BLaER1 treated with 17β-estradiol and CSF1 and Interleukin-3, amounts not matched to agents 10 nM and 100 nM (cell line): ENCODE measurements around the gene ADAMTS17.

ENCODE experiments used
- H3K27ac ChIP-seq, 11 experiments: shearing (Covaris generic); formaldehyde crosslinking; 2 replicates each; pipeline ENCODE4 v1.8.1; 2022
- H3K27me3 ChIP-seq, 11 experiments: shearing (Covaris generic); formaldehyde crosslinking; 2 replicates each; pipeline ENCODE4 v1.8.1; 2022
- H3K36me3 ChIP-seq, 11 experiments: shearing (Covaris generic); formaldehyde crosslinking; 2 replicates each; pipeline ENCODE4 v1.8.1; 2022
- H3K4me1 ChIP-seq, 10 experiments: shearing (Covaris generic); formaldehyde crosslinking; 2 replicates each; pipeline ENCODE4 v1.8.1; 2022
- H3K4me2 ChIP-seq, 11 experiments: shearing (Covaris generic); formaldehyde crosslinking; 2 replicates each; pipeline ENCODE4 v1.8.1; 2022
- H3K4me3 ChIP-seq, 10 experiments: shearing (Covaris generic); formaldehyde crosslinking; 2 replicates each; pipeline ENCODE4 v1.8.1; 2022
- H3K9ac ChIP-seq, 11 experiments: shearing (Covaris generic); formaldehyde crosslinking; 2 replicates each; pipeline ENCODE4 v1.8.1; 2022
- H3K9me3 ChIP-seq, 11 experiments: shearing (Covaris generic); formaldehyde crosslinking; replicated peaks in 1 of 11; 2 replicates each; pipeline ENCODE4 v1.8.1; 2022
- H4K20me1 ChIP-seq, 11 experiments: shearing (Covaris generic); formaldehyde crosslinking; 2 replicates each; pipeline ENCODE4 v1.8.1; 2022
- Cebpa-rat ChIP-seq, 11 experiments: shearing (Covaris generic); IDR thresholded peaks; 2 replicates each; pipeline ENCODE4 v1.8.1; 2022

Gene ADAMTS17

GRCh38 chr15:100245487-100245820, 96.3 kb downstream of the ADAMTS17 start:
- no peaks in the 10 kb centered on the region for H3K27me3 ChIP-seq
- no peaks in the 10 kb centered on the region for H3K36me3 ChIP-seq
- H3K4me3 ChIP-seq = no peak overlapping the region
- H3K4me2 ChIP-seq = peak overlapping the region in 9 of 11 experiments; percentile 19 to 71 (median 63); a peak in 18 of 22 replicates
- peaks cover 6 to 18% (median 11%) of the 10 kb centered on the region in 11 experiments; a peak in 16 of 22 replicates for H3K9me3 ChIP-seq
- no peak overlapping the region for H3K9ac ChIP-seq
- no peak overlapping the region for H3K27ac ChIP-seq
- peaks cover 8 to 24% (median 17%) of the 10 kb centered on the region in 10 experiments; a peak in 18 of 20 replicates for H3K4me1 ChIP-seq
- no peaks in the 10 kb centered on the region for H4K20me1 ChIP-seq
- TF ChIP-seq Cebpa-rat (IDR thresholded peaks at IDR 0.05) = no peak

GRCh38 chr15:100244796-100245486, 96.8 kb downstream of the ADAMTS17 start:
- Histone ChIP-seq H3K9me3 (peaks cover 6 to 18% (median 11%) of the 10 kb centered on the region in 11 experiments; a peak in 17 of 22 replicates), H3K27me3 (no peaks in the 10 kb centered on the region), H3K36me3 (no peaks in the 10 kb centered on the region), H3K27ac (no peak overlapping the region), H4K20me1 (no peaks in the 10 kb centered on the region; a peak in 1 of 22 replicates), H3K9ac (no peak overlapping the region), H3K4me3 (no peak overlapping the region), H3K4me1 (peaks cover 8 to 24% (median 17%) of the 10 kb centered on the region in 10 experiments; a peak in 18 of 20 replicates), H3K4me2 (peak overlapping the region in 10 of 11 experiments; percentile 11 to 71 (median 54); a peak in 18 of 22 replicates)
- TF ChIP-seq Cebpa-rat (IDR thresholded peaks at IDR 0.05) = no peak

- no peak for TF ChIP-seq Cebpa-rat (IDR thresholded peaks at IDR 0.05)
- Histone ChIP-seq H4K20me1 (no peaks in the 10 kb centered on the region; a peak in 1 of 22 replicates), H3K27me3 (no peaks in the 10 kb centered on the region), H3K4me1 (peaks cover 8 to 25% (median 18%) of the 10 kb centered on the region in 10 experiments; a peak in 18 of 20 replicates), H3K9ac (no peak overlapping the region), H3K27ac (no peak overlapping the region), H3K36me3 (no peaks in the 10 kb centered on the region), H3K9me3 (peaks cover 6 to 18% (median 12%) of the 10 kb centered on the region in 11 experiments; a peak in 18 of 22 replicates), H3K4me3 (no peak overlapping the region), H3K4me2 (no peak overlapping the region)
Measured at GRCh38 chr15:100242989-100243388, 98.8 kb downstream of the ADAMTS17 start.

GRCh38 chr15:100241572-100242482, 99.9 kb downstream of the ADAMTS17 start:
- H3K9me3 ChIP-seq = peaks cover 6 to 18% (median 12%) of the 10 kb centered on the region in 11 experiments; a peak in 18 of 22 replicates
- TF ChIP-seq Cebpa-rat (IDR thresholded peaks at IDR 0.05) = no peak
- no peaks in the 10 kb centered on the region for H3K27me3 ChIP-seq
- no peaks in the 10 kb centered on the region; a peak in 1 of 22 replicates for H4K20me1 ChIP-seq
- H3K4me3 ChIP-seq = no peak overlapping the region
- H3K27ac ChIP-seq = peak overlapping the region in 1 of 11 experiments; percentile 25; a peak in 1 of 22 replicates
- peaks cover 0 to 30% (median 28%) of the 10 kb centered on the region in 10 experiments; a peak in 16 of 20 replicates for H3K4me1 ChIP-seq
- H3K9ac ChIP-seq = no peak overlapping the region
- H3K4me2 ChIP-seq = no peak overlapping the region
- no peaks in the 10 kb centered on the region for H3K36me3 ChIP-seq

GRCh38 chr15:100236981-100237720, 104.6 kb downstream of the ADAMTS17 start:
- Histone ChIP-seq H3K4me2 (peak overlapping the region in 8 of 11 experiments; percentile 18 to 61 (median 52); a peak in 14 of 22 replicates), H3K4me3 (no peak overlapping the region), H4K20me1 (no peaks in the 10 kb centered on the region; a peak in 1 of 22 replicates), H3K9ac (0 out of 22 replicates have a peak overlapping the region, but pooled peaks of 2 of the 11 experiments have one; percentile 2 to 7), H3K9me3 (peaks cover 0 to 4% (median 0%) of the 10 kb centered on the region in 11 experiments; a peak in 2 of 22 replicates), H3K27me3 (no peaks in the 10 kb centered on the region), H3K36me3 (no peaks in the 10 kb centered on the region), H3K4me1 (peaks cover 16 to 39% (median 31%) of the 10 kb centered on the region in 10 experiments), H3K27ac (0 out of 22 replicates have a peak overlapping the region, but pooled peaks of 1 of the 11 experiments have one; percentile 14)
- 0 out of 22 replicates have a peak, but pooled peaks of 1 of the 11 experiments have one; percentile 31 for TF ChIP-seq Cebpa-rat (IDR thresholded peaks at IDR 0.05)

- Histone ChIP-seq H3K9me3 (peaks cover 0 to 4% (median 0%) of the 10 kb centered on the region in 11 experiments; a peak in 2 of 22 replicates), H3K36me3 (no peaks in the 10 kb centered on the region), H3K4me2 (peak overlapping the region; percentile 39 to 76 (median 54); a peak in 21 of 22 replicates), H3K27ac (no peak overlapping the region), H3K9ac (no peak overlapping the region), H4K20me1 (no peaks in the 10 kb centered on the region; a peak in 1 of 22 replicates), H3K4me3 (no peak overlapping the region), H3K27me3 (peaks cover 0 to 9% (median 3%) of the 10 kb centered on the region in 11 experiments; a peak in 7 of 22 replicates), H3K4me1 (peaks cover 21 to 46% (median 38%) of the 10 kb centered on the region in 10 experiments)
- TF ChIP-seq Cebpa-rat (IDR thresholded peaks at IDR 0.05) = no peak; a peak in 1 of 22 replicates
Measured at GRCh38 chr15:100235030-100235617, 106.7 kb downstream of the ADAMTS17 start.

- Histone ChIP-seq H3K27ac (no peak overlapping the region), H3K9me3 (peaks cover 0 to 3% (median 0%) of the 10 kb centered on the region in 11 experiments; a peak in 1 of 22 replicates), H3K4me1 (peaks cover 28 to 54% (median 46%) of the 10 kb centered on the region in 10 experiments), H4K20me1 (0 out of 22 replicates have a peak, but pooled peaks cover 0 to 5% (median 0%) of the 10 kb centered on the region in 11 experiments), H3K4me3 (no peak overlapping the region), H3K27me3 (peaks cover 0 to 11% (median 8%) of the 10 kb centered on the region in 11 experiments; a peak in 7 of 22 replicates), H3K9ac (no peak overlapping the region), H3K36me3 (no peaks in the 10 kb centered on the region), H3K4me2 (peak overlapping the region; percentile 39 to 76 (median 54))
- peak in 2 of 11 experiments; percentile 21 to 37; a peak in 2 of 22 replicates for TF ChIP-seq Cebpa-rat (IDR thresholded peaks at IDR 0.05)
Measured at GRCh38 chr15:100234158-100235029, 107.4 kb downstream of the ADAMTS17 start.
